A549 (cell line): ENCODE data around the gene CNTN1. TPM values are rescaled to one million over a fixed set of nuclear protein-coding genes. Genes with fewer than 3 reads are reported as not detected.
A peak's percentile ranks its signal among the peaks of the same experiment; 100 is the strongest.

Source experiments
- ATAC-seq, 2 experiments: fragments of 200-7000 bp in 1 of 2; fragments of >200 bp in 1 of 2; cut with Nextera tagmentation in 1 of 2; cut with Tn5 transposase in 1 of 2; 3 replicates each; pipeline versions ENCODE4 v1.8.0 to v1.9.1; 2018 to 2020; ENCODE audit warnings: mild to moderate bottlenecking in 1 of 2, moderate library complexity in 1 of 2
- CTCF ChIA-PET: fragments of 300-600 bp; sonication (Branson Sonifier 250); formaldehyde crosslinking; extraction: SDS; loops from one replicate; lab custom pipeline; 2021; ENCODE audit warnings: antibody characterized with exemption, inconsistent platforms; lab: Yijun Ruan, JAX
- POLR2A ChIA-PET: fragments of 350-600 bp; formaldehyde crosslinking; extraction: SDS; loops from one replicate; lab custom pipeline; 2021; ENCODE audit warnings: antibody characterized with exemption, inconsistent platforms; lab: Yijun Ruan, JAX
- DNase-seq, 2 experiments: peaks; one replicate each; pipeline versions ENCODE4 v3.0.0 to v3.0.0-alpha.2; 2011 to 2016; ENCODE audit warnings: low read depth in 1 of 2, low spot score in 1 of 2
- FAIRE-seq: peaks from 2 replicates; lab custom pipeline; 2011; peaks lifted over from hg19 to GRCh38; lab: Jason Lieb, UNC
- H3K27ac ChIP-seq, 2 experiments: fragments of >200 bp; sonication (Bioruptor Twin); formaldehyde crosslinking; 3 replicates each; pipeline ENCODE4 v1.5.1; 2016 to 2017
- H3K4me1 ChIP-seq: fragments of >200 bp; sonication (Bioruptor Twin); formaldehyde crosslinking; 3 replicates; pipeline ENCODE4 v1.6.1; 2016
- H3K4me2 ChIP-seq: fragments of >200 bp; sonication (Bioruptor Twin); formaldehyde crosslinking; 3 replicates; pipeline ENCODE4 v1.6.1; 2016
- H3K4me3 ChIP-seq: fragments of >200 bp; sonication (Bioruptor Twin); formaldehyde crosslinking; 3 replicates; pipeline ENCODE4 v1.5.1; 2016
- H3K9me3 ChIP-seq: fragments of >200 bp; sonication (Bioruptor Twin); formaldehyde crosslinking; 3 replicates; pipeline ENCODE4 v1.6.1; 2016
- CBX2 ChIP-seq: fragments of 200-600 bp; sonication (generic); IDR thresholded peaks from 2 replicates; pipeline ENCODE4 v1.6.1; 2016; ENCODE audit warnings: low read depth, mild to moderate bottlenecking, borderline replicate concordance
- CEBPB ChIP-seq, 2 experiments: fragments of >200 bp in 1 of 2; sonication (Bioruptor Twin) in 1 of 2; formaldehyde crosslinking in 1 of 2; IDR thresholded peaks; 2 replicates each; pipeline ENCODE4 v1.6.1; 2012 to 2016
- CHD2 ChIP-seq: fragments of 150-350 bp; IDR thresholded peaks from 2 replicates; pipeline ENCODE4 v1.6.1; 2014; ENCODE audit warnings: low read length; ENCODE audit not compliant: partially characterized antibody
- E2F6 ChIP-seq: IDR thresholded peaks from 2 replicates; pipeline ENCODE4 v1.6.1; 2012; ENCODE audit warnings: low read depth, borderline replicate concordance
- EP300 ChIP-seq, 2 experiments: fragments of >200 bp; sonication (Bioruptor Twin); formaldehyde crosslinking; IDR thresholded peaks; 2 replicates in 1 of 2; 3 replicates in 1 of 2; pipeline ENCODE4 v1.6.1; 2016 to 2017
- ESRRA ChIP-seq: fragments of 150-350 bp; IDR thresholded peaks from 2 replicates; pipeline ENCODE4 v1.6.1; 2014; ENCODE audit warnings: mild to moderate bottlenecking, low read length, borderline replicate concordance
- FOSB ChIP-seq: fragments of 250-450 bp; sonication (Bioruptor Pico); IDR thresholded peaks from 2 replicates; pipeline ENCODE4 v1.5.0; 2020; ENCODE audit warnings: mild to moderate bottlenecking, moderate library complexity
- FOSL2 ChIP-seq, 2 experiments: fragments of 450-650 bp in 1 of 2; fragments of >200 bp in 1 of 2; sonication (Bioruptor Twin) in 1 of 2; formaldehyde crosslinking; IDR thresholded peaks; 2 replicates each; pipeline versions ENCODE4 v1.5.0 to v1.6.1; 2016 to 2020; ENCODE audit warnings: mild to moderate bottlenecking in 1 of 2, moderate library complexity in 1 of 2
- GATA3 ChIP-seq: IDR thresholded peaks from 2 replicates; pipeline ENCODE4 v1.6.1; 2012; ENCODE audit warnings: borderline replicate concordance
- HDAC2 ChIP-seq: fragments of 200-600 bp; sonication (generic); IDR thresholded peaks from 2 replicates; pipeline ENCODE4 v1.6.1; 2016
- HOXB5 ChIP-seq: fragments of 250-450 bp; sonication (Bioruptor Pico); IDR thresholded peaks from 2 replicates; pipeline ENCODE4 v1.5.0; 2020; ENCODE audit warnings: mild to moderate bottlenecking, moderate library complexity
- MAFK ChIP-seq: fragments of 450-650 bp; IDR thresholded peaks from 2 replicates; pipeline ENCODE4 v1.6.1; 2014; ENCODE audit not compliant: partially characterized antibody
- MAX ChIP-seq: IDR thresholded peaks from 2 replicates; pipeline ENCODE4 v1.6.1; 2012
- MAZ ChIP-seq: fragments of 150-350 bp; IDR thresholded peaks from 2 replicates; pipeline ENCODE4 v1.6.1; 2014; ENCODE audit warnings: antibody characterized with exemption, low read depth, low read length, borderline replicate concordance
- NR3C1 ChIP-seq: fragments of >200 bp; sonication (Bioruptor Twin); formaldehyde crosslinking; IDR thresholded peaks from 3 replicates; pipeline ENCODE4 v1.6.1; 2017
- PHF8 ChIP-seq: fragments of 200-600 bp; sonication (generic); IDR thresholded peaks from 2 replicates; pipeline ENCODE4 v1.6.1; 2016; ENCODE audit warnings: low read depth, mild to moderate bottlenecking, antibody characterized with exemption, moderate library complexity, borderline replicate concordance
- POLR2A ChIP-seq: IDR thresholded peaks from 2 replicates; pipeline ENCODE4 v1.6.1; 2012; ENCODE audit warnings: mild to moderate bottlenecking, low read length
- RARB ChIP-seq: fragments of 250-450 bp; sonication (Bioruptor Pico); IDR thresholded peaks from 2 replicates; pipeline ENCODE4 v1.8.0; 2021; ENCODE audit warnings: mild to moderate bottlenecking, moderate library complexity
- SMC3 ChIP-seq: fragments of >200 bp; sonication (Bioruptor Twin); formaldehyde crosslinking; IDR thresholded peaks from 3 replicates; pipeline ENCODE4 v1.6.1; 2018; ENCODE audit warnings: inconsistent platforms
- SREBF2 ChIP-seq: fragments of 450-650 bp; IDR thresholded peaks from 2 replicates; pipeline ENCODE4 v1.6.1; 2014; ENCODE audit warnings: mild to moderate bottlenecking, moderate library complexity
- TFCP2L1 ChIP-seq: fragments of 250-450 bp; sonication (Bioruptor Pico); IDR thresholded peaks from 2 replicates; pipeline ENCODE4 v1.5.0; 2021; ENCODE audit warnings: mild to moderate bottlenecking
- ZC3H11A ChIP-seq: fragments of 450-650 bp; IDR thresholded peaks from 2 replicates; pipeline ENCODE4 v1.6.1; 2014; ENCODE audit warnings: antibody characterized with exemption, mild to moderate bottlenecking
- ZSCAN20 ChIP-seq: fragments of 250-450 bp; sonication (Bioruptor Pico); IDR thresholded peaks from 2 replicates; pipeline ENCODE4 v1.8.0; 2022; ENCODE audit warnings: mild to moderate bottlenecking, moderate library complexity
- WGBS: methylation state at CpG from one replicate; pipeline ENCODE4 v1.1.6; 2017; ENCODE audit errors: missing lambda C conversion rate; 5-methylcytosine and 5-hydroxymethylcytosine counted together
- polyA plus RNA-seq, 4 experiments: library from polyadenylated mRNA; depleted of rRNA in 3 of 4; stranded (reverse); fragments of >200 nt; fragmentation: RNase III in 1 of 4; extraction: RNeasy Plus Mini Kit Qiagen cat#74134 plus additional on column Dnase treatment in 1 of 4; gene quantifications; 2 replicates in 3 of 4; 3 replicates in 1 of 4; pipeline ENCODE4 v1.2.3, GENCODE V29; 2011 to 2017

Gene CNTN1
- polyA plus RNA-seq, 2 of the 4 experiments (the other 2 are of a cell fraction), result 69.7 to 175 TPM

GRCh38 chr12:40870981-40871380 lies 178.7 kb downstream of the CNTN1 start:
- POLR2A ChIA-PET, result no interaction called here
- no peak for TF ChIP-seq GATA3
- no peak for TF ChIP-seq SREBF2
- TF ChIP-seq E2F6, result no peak
- TF ChIP-seq CEBPB (IDR thresholded peaks at IDR 0.05), result no peak
- TF ChIP-seq ZSCAN20, result no peak
- TF ChIP-seq POLR2A, result no peak
- no peak for TF ChIP-seq ZC3H11A
- TF ChIP-seq, all 56 proteins: peak for 0
- Histone ChIP-seq H3K27ac (no peak overlapping the region), H3K4me3 (no peak overlapping the region), H3K4me2 (no peak overlapping the region), H3K4me1 (peaks cover 6% of the 10 kb centered on the region; the same call in 2 of the 3 replicates), H3K9me3 (no peaks in the 10 kb centered on the region)
- no peak for ATAC-seq
- FAIRE-seq, result no peak
- CTCF ChIA-PET, result no interaction called here
- no peak for DNase-seq

GRCh38 chr12:40874868-40875267 lies 182.6 kb downstream of the CNTN1 start:
- H3K4me1 ChIP-seq, result peaks cover 6% of the 10 kb centered on the region; the same call in 2 of the 3 replicates
- FAIRE-seq (no peak), ATAC-seq (no peak), DNase-seq (no peak)
- H3K4me3 ChIP-seq, result no peak overlapping the region
- WGBS, result 84% methylated on average over 1 of the region's 1 CpG
- no peak for TF ChIP-seq MAX
- no peak for TF ChIP-seq ZC3H11A
- TF ChIP-seq SMC3, result no peak
- TF ChIP-seq CHD2, result no peak
- H3K9me3 ChIP-seq, result no peaks in the 10 kb centered on the region
- CTCF ChIA-PET, result no interaction called here
- POLR2A ChIA-PET, result no interaction called here
- no peak overlapping the region for H3K4me2 ChIP-seq
- H3K27ac ChIP-seq, result no peak overlapping the region

GRCh38 chr12:40889329-40889728 lies 197.1 kb downstream of the CNTN1 start:
- DNase-seq (no peak), FAIRE-seq (no peak), ATAC-seq (no peak)
- ChIA-PET POLR2A (no interaction called here), CTCF (interaction anchor here (0.6 kb wide), 1 partner anchor 9 kb away, joined by 3 read pairs; no protein-coding TSS in a partner anchor)
- peaks cover 15% of the 10 kb centered on the region; the same call in 2 of the 3 replicates for H3K4me1 ChIP-seq
- H3K27ac ChIP-seq, result no peak overlapping the region
- 93% methylated on average over 3 of the region's 3 CpGs for WGBS
- TF ChIP-seq MAFK, result peak; percentile 62
- no peak for TF ChIP-seq EP300 (IDR thresholded peaks at IDR 0.05)
- no peaks in the 10 kb centered on the region for H3K9me3 ChIP-seq
- no peak overlapping the region for H3K4me2 ChIP-seq
- no peak overlapping the region for H3K4me3 ChIP-seq

- H3K27ac ChIP-seq, result no peak overlapping the region
- DNase-seq, result no peak
- peaks cover 15% of the 10 kb centered on the region; the same call in 2 of the 3 replicates for H3K4me1 ChIP-seq
- WGBS, result 64% methylated on average over 4 of the region's 4 CpGs
- H3K9me3 ChIP-seq, result no peaks in the 10 kb centered on the region
- ATAC-seq, result no peak
- ChIA-PET POLR2A (no interaction called here), CTCF (no interaction called here)
- H3K4me2 ChIP-seq, result no peak overlapping the region
- no peak for FAIRE-seq
- no peak overlapping the region for H3K4me3 ChIP-seq
- no peak for TF ChIP-seq ESRRA
- no peak for TF ChIP-seq FOSL2 (IDR thresholded peaks at IDR 0.05)
- no peak for TF ChIP-seq FOSL2 (CRISPR knock-in tag; IDR thresholded peaks at IDR 0.05)
- TF ChIP-seq EP300 (IDR thresholded peaks at IDR 0.05), result no peak
- TF ChIP-seq TFCP2L1 (CRISPR knock-in tag), result no peak
- no peak for TF ChIP-seq CBX2
- TF ChIP-seq HDAC2, result no peak
- no peak for TF ChIP-seq NR3C1
- TF ChIP-seq RARB (CRISPR knock-in tag), result no peak
- no peak for TF ChIP-seq PHF8
- TF ChIP-seq HOXB5 (CRISPR knock-in tag), result no peak
- no peak for TF ChIP-seq FOSB
- TF ChIP-seq MAZ, result no peak
- TF ChIP-seq, all 56 proteins: peak for 0
These were observed 200.3 kb downstream of the CNTN1 start for GRCh38 chr12:40892528-40892927.
